Left colon (tissue), 2 donors: ENCODE measurements around the gene DENND2D. TPM values are rescaled to one million over a fixed set of nuclear protein-coding genes. Genes with fewer than 3 reads are reported as not detected.

Experiments
- ATAC-seq: fragments of 200-7000 bp; cut with Tn5 transposase; one replicate; pipeline ENCODE4 v1.9.1; 2020; ENCODE audit warnings: mild to moderate bottlenecking, moderate library complexity
- DNase-seq, 2 donors: peaks; one replicate each; pipeline ENCODE4 v3.0.0-alpha.2; 2020
- intact Hi-C, 2 donors: fragments of 100-400 bp; cut with DNase I in 1 of 2; cut with micrococcal nuclease in 1 of 2; formaldehyde crosslinking; loops; one replicate each; pipeline versions ENCODE4 v1.11.2 to v1.14.0; 2022; cut with DNase I, micrococcal nuclease
- total RNA-seq, 2 donors: library from RNA; stranded (reverse); fragmentation: NEBNext Ultra II Directional; extraction: Animal tissue kit (Norgen Biotek cat#: 25700); gene quantifications; one replicate each; pipeline ENCODE4 v1.2.1, GENCODE V29; 2021
- donor health status: DM: no; HTN: no; CAD: no.
- donor health status: DM: yes; HTN: yes; CAD: no.

Gene DENND2D
- total RNA-seq, 2 donors from 2014 or later = 54.1 to 63.5 TPM

GRCh38 chr1:111209622-111210021 lies 9.2 kb upstream of the DENND2D start:
- DNase-seq (no peak), ATAC-seq (no peak)
- intact Hi-C loops = no loop called here

- intact Hi-C loops = no loop called here
- DNase-seq (no peak), ATAC-seq (no peak)
Measured at GRCh38 chr1:111208921-111209320, 8.5 kb upstream of the DENND2D start.

- intact Hi-C loops = no loop called here
- DNase-seq (no peak), ATAC-seq (no peak)
Measured at GRCh38 chr1:111205714-111206050, 5.2 kb upstream of the DENND2D start.

- intact Hi-C loops = no loop called here
- DNase-seq (no peak), ATAC-seq (no peak)
Measured at GRCh38 chr1:111204983-111205713, 4.7 kb upstream of the DENND2D start.

- DNase-seq (peak; percentile 88 to 91), ATAC-seq (peak; percentile 82)
- intact Hi-C loops = no loop called here
Measured at GRCh38 chr1:111204201-111204982, 3.9 kb upstream of the DENND2D start.

GRCh38 chr1:111203681-111204200 lies 3.3 kb upstream of the DENND2D start:
- intact Hi-C loops = no loop called here
- ATAC-seq (peak; percentile 74), DNase-seq (peak; percentile 91 to 92)

- intact Hi-C loops = no loop called here
- ATAC-seq (peak; percentile 29), DNase-seq (no peak)
Measured at GRCh38 chr1:111202707-111203623, 2.5 kb upstream of the DENND2D start.

GRCh38 chr1:111202366-111202706 lies 1.9 kb upstream of the DENND2D start:
- DNase-seq = no peak
- intact Hi-C loops = no loop called here
- ATAC-seq = peak; percentile 21

- intact Hi-C loops = no loop called here
- DNase-seq = no peak
- no peak for ATAC-seq
Measured at GRCh38 chr1:111201275-111202090, 1.0 kb upstream of the DENND2D start.

GRCh38 chr1:111200802-111201161 lies 336 bp upstream of the DENND2D start:
- intact Hi-C loops = no loop called here
- DNase-seq (no peak), ATAC-seq (no peak)

- DNase-seq (no peak), ATAC-seq (no peak)
- intact Hi-C loops = no loop called here
Measured at GRCh38 chr1:111199329-111199728, 1.1 kb downstream of the DENND2D start.

- intact Hi-C loops = no loop called here
- ATAC-seq (no peak), DNase-seq (no peak)
Measured at GRCh38 chr1:111198836-111199235, 1.6 kb downstream of the DENND2D start.

- DNase-seq (peak in 1 of 2 donors; percentile 59), ATAC-seq (no peak)
- intact Hi-C loops = no loop called here
Measured at GRCh38 chr1:111197598-111198284, 2.7 kb downstream of the DENND2D start.

GRCh38 chr1:111196213-111196612 lies 4.2 kb downstream of the DENND2D start:
- ATAC-seq = no peak
- DNase-seq = no peak
- intact Hi-C loops = no loop called here

- DNase-seq (no peak), ATAC-seq (no peak)
- intact Hi-C loops = no loop called here
Measured at GRCh38 chr1:111195002-111195684, 5.3 kb downstream of the DENND2D start.

GRCh38 chr1:111193712-111194480 lies 6.5 kb downstream of the DENND2D start:
- DNase-seq (peak in 1 of 2 donors; percentile 58), ATAC-seq (peak; percentile 83)
- intact Hi-C loops = no loop called here
